ENCODE measurements around the gene FRYL. TPM values are rescaled to one million over a fixed set of nuclear protein-coding genes. Genes with fewer than 3 reads are reported as not detected.

Gene FRYL
- total and polyA plus RNA-seq, 2 of the 13 experiments (the other 11 are each of a cell fraction or from before 2014, with no cell fraction given): 9.7 to 19.6 TPM

GRCh38 chr4:48787056-48787455 lies 7.0 kb upstream of the FRYL start (continued):
- TF ChIP-seq PHF5A (CRISPR knock-in tag; IDR thresholded peaks at IDR 0.05; ENCODE audit: low read depth, unreplicated experiment): no peak
- TF ChIP-seq EHMT2 (IDR thresholded peaks at IDR 0.05; ENCODE audit: borderline replicate concordance, low read depth, low read length): no peak

DNA sequence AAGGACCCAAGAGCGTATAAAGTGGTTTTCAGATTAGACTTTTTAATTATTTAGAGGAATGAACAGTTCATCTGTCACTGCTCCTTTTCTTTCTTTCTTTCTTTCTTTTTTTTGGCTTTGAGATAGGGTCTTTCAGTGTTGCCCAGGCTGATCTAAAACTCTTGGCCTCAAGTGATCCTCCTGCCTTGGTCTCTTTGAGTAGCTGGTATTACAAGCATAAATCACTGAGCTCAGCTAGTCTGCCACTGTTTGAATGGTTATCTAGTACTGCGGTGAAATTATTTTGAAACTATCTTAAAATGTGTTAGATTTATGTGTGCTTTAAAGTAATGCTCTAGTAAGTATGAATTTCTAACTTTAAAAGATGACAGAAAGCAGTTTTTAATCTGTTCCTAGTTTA lies 6.5 kb upstream of the FRYL start:
- CTCF ChIA-PET (ENCODE audit: low intra/inter-chr PET ratio, low total read pairs): no interaction called here
- H2AFZ ChIP-seq (ENCODE audit: low read length): no peak overlapping the region
- POLR2A ChIA-PET: no interaction called here
- no TSS peak for BruUV-seq (replicated peaks)
- WGBS (ENCODE audit: low lambda C conversion rate): 95% methylated on average over 2 of the region's 2 CpGs
- H3K27me3 ChIP-seq (ENCODE audit: control insufficient read depth in 1 of 2, insufficient read depth in 2 of 2, low read length in 2 of 2): no peaks in the 10 kb centered on the region
- H4K20me1 ChIP-seq (ENCODE audit: insufficient read depth, low read length): no peaks in the 10 kb centered on the region
- H3K9me3 ChIP-seq (ENCODE audit: low read length): no peaks in the 10 kb centered on the region
- no peak overlapping the region for H3K9ac ChIP-seq (ENCODE audit: insufficient read depth, low read depth, low read length)
- peaks cover 18% of the 10 kb centered on the region for H3K4me1 ChIP-seq (ENCODE audit: insufficient read depth, low read length)
- no peak for ATAC-seq
- no peak overlapping the region for H3K4me2 ChIP-seq (ENCODE audit: low read depth, low read length)
- intact Hi-C loops (cut with micrococcal nuclease; ENCODE audit: unreplicated experiment): loop anchor here (10.0 kb wide), 1 partner anchor 442 kb away; the partner anchor contains the start of gene SLAIN2
- DNase-seq (ENCODE audit: low spot score): no peak
- H3K79me2 ChIP-seq (ENCODE audit: insufficient read depth, low read length): no peaks in the 10 kb centered on the region
- H3K4me3 ChIP-seq (replicated peaks in 1 of 3; ENCODE audit: insufficient read depth in 1 of 3, low read depth in 2 of 3, low read length in 3 of 3): no peak overlapping the region
- H3K27ac ChIP-seq (ENCODE audit: extremely low read length, insufficient read depth, low read length): no peak overlapping the region
- no peak for FAIRE-seq
- in situ Hi-C loops (cut with HindIII; ENCODE audit: extremely low pct_ligation_motif_present, low pct_unique_long_range_greater_than_20kb): loop anchor here (25.0 kb wide), 1 partner anchor 199 kb away; no protein-coding TSS in a partner anchor
- H3K36me3 ChIP-seq (replicated peaks in 1 of 2; ENCODE audit: control insufficient read depth in 1 of 2, insufficient read depth in 2 of 2, low read length in 2 of 2): no peaks in the 10 kb centered on the region
- TF ChIP-seq GABPB1 (CRISPR knock-in tag; IDR thresholded peaks at IDR 0.05): no peak
- no peak for TF ChIP-seq ZNF431 (CRISPR knock-in tag; IDR thresholded peaks at IDR 0.05; ENCODE audit: borderline replicate concordance, low read depth)
- no peak for TF ChIP-seq MEF2D (CRISPR knock-in tag; IDR thresholded peaks at IDR 0.05)
- no peak for TF ChIP-seq ZNF800 (CRISPR knock-in tag; IDR thresholded peaks at IDR 0.05)
- no peak for TF ChIP-seq POLR2AphosphoS2 (IDR thresholded peaks at IDR 0.05; ENCODE audit: low read depth, low read length)
- TF ChIP-seq ATAD3A (CRISPR knock-in tag; IDR thresholded peaks at IDR 0.05): no peak
- no peak for TF ChIP-seq MAFK (conservative IDR thresholded peaks at IDR 0.05 in 1 of 2, IDR thresholded peaks at IDR 0.05 in 1 of 2; ENCODE audit: low read length in 2 of 2)
- TF ChIP-seq ZNF296 (CRISPR knock-in tag; conservative IDR thresholded peaks at IDR 0.05): no peak
- no peak for TF ChIP-seq MYC (CRISPR knock-in tag; IDR thresholded peaks at IDR 0.05; ENCODE audit: borderline replicate concordance)
- no peak for TF ChIP-seq HOXA5 (CRISPR knock-in tag; IDR thresholded peaks at IDR 0.05)
- TF ChIP-seq, protein P1, sequence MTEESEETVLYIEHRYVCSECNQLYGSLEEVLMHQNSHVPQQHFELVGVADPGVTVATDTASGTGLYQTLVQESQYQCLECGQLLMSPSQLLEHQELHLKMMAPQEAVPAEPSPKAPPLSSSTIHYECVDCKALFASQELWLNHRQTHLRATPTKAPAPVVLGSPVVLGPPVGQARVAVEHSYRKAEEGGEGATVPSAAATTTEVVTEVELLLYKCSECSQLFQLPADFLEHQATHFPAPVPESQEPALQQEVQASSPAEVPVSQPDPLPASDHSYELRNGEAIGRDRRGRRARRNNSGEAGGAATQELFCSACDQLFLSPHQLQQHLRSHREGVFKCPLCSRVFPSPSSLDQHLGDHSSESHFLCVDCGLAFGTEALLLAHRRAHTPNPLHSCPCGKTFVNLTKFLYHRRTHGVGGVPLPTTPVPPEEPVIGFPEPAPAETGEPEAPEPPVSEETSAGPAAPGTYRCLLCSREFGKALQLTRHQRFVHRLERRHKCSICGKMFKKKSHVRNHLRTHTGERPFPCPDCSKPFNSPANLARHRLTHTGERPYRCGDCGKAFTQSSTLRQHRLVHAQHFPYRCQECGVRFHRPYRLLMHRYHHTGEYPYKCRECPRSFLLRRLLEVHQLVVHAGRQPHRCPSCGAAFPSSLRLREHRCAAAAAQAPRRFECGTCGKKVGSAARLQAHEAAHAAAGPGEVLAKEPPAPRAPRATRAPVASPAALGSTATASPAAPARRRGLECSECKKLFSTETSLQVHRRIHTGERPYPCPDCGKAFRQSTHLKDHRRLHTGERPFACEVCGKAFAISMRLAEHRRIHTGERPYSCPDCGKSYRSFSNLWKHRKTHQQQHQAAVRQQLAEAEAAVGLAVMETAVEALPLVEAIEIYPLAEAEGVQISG (CRISPR knock-in tag; IDR thresholded peaks at IDR 0.05): no peak
- no peak for TF ChIP-seq HOMEZ (CRISPR knock-in tag; IDR thresholded peaks at IDR 0.05; ENCODE audit: low read depth)
- TF ChIP-seq RXRA (CRISPR knock-in tag; IDR thresholded peaks at IDR 0.05): no peak

Measured in HepG2 (cell line).